GM18511 (cell line): ENCODE measurements around the gene PLEKHO1.
"Not testable (repeated sequence)": the region's sequence is repeated elsewhere in the genome, so short reads cannot be mapped to it uniquely, and the experiment has no call there.

Experiments
- ATAC-seq: cut with Tn5 transposase; IDR thresholded peaks from one replicate; pipeline ENCODE4 v1.9.1; 2021; ENCODE audit warnings: mild to moderate bottlenecking, moderate library complexity; ENCODE audit not compliant: unreplicated experiment

Gene PLEKHO1

DNA sequence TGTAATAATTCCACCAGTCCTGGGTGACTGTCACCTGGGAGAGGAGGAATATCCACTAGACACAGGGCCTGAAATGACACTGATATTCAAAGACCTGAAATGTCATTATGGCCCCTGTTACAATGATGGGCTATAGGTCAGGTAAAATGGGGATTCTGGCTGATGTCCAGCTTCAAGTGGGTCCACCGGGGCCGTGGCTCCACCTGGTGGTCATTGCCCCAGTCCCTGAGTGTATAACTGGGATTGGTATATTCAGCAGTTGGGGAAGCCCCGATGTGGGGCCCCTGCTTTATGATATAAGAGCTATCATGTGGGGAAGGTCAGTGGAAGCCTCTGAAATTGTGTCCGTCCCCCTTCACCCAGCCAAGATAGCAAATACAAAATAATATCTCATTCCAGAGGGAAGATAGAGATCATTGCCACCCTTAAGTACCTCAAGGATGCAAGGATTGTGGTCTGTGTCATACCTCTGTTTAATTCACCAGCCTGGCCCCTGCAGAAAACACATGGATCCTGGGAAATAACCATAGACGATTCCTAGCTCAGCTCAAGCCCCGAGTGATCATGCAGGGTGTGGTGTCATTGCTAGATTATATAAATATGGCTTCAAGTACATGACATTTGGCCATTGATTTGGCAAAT is 19.4 kb downstream of the PLEKHO1 start:
- no peak for ATAC-seq

GRCh38 chr1:150171801-150172200 is 22.1 kb downstream of the PLEKHO1 start:
- no peak for ATAC-seq

GRCh38 chr1:150173141-150173585 is 23.4 kb downstream of the PLEKHO1 start:
- no peak for ATAC-seq

GRCh38 chr1:150176593-150176992 is 26.9 kb downstream of the PLEKHO1 start:
- no peak for ATAC-seq

DNA sequence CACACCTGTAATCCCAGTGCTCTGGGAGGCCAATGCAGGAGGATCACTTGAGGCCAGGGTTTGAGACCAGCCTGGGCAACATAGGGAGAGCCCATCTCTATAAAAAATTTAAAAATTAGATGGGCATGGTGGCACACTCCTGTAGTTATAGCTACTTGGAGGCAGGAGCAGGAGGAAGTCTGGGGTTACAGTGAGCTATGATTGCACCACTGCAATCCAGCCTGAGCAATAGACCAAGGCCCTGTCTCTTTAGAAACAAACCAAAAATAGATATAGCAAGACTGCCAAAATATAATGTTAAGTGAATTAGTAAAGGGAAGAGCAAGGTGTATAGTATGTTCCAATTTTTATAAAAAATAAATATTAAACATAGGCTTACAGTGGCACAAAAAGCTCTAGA is 28.8 kb downstream of the PLEKHO1 start:
- ATAC-seq = no peak

GRCh38 chr1:150179867-150180266 is 30.2 kb downstream of the PLEKHO1 start:
- ATAC-seq = no peak

DNA sequence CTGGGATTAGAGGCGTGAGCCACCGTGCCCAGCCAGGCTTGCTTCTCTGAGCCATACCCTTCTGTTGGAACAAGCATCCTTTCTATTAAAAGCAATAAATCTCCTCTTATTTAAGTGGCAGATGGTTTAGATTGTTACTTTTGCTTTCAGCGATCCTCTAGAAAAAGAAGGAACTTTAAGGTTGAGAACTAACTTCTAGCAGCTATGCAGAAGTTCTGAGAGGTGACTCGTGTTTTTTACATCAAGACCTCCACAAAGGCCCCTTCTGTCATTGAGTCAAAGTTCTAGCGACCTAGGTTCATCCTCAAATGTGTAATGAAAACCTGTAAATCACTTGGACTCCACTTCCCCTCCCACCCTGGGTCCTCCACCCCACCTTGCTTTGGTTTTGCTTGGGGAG is 30.8 kb downstream of the PLEKHO1 start:
- no peak for ATAC-seq

GRCh38 chr1:150182247-150182646 is 32.5 kb downstream of the PLEKHO1 start:
- ATAC-seq = no peak

DNA sequence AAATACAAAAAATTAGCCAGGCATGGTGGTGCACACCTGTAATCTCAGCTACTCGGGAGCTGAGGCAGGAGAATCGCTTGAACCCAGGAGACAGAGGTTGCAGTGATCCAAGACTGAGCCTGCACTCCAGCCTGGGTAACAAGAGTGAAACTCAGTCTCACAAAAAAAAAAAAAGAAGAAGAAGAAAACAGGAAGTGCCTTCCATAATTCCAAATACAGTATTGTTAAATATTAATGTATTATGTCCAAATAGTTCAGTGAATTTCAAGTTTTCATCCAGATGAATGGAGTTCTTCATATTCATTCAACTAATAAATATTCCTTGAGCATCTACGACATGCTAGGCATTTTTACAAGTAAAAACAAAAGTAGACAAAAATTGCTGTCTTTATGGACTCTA is 33.3 kb downstream of the PLEKHO1 start:
- no peak for ATAC-seq

DNA sequence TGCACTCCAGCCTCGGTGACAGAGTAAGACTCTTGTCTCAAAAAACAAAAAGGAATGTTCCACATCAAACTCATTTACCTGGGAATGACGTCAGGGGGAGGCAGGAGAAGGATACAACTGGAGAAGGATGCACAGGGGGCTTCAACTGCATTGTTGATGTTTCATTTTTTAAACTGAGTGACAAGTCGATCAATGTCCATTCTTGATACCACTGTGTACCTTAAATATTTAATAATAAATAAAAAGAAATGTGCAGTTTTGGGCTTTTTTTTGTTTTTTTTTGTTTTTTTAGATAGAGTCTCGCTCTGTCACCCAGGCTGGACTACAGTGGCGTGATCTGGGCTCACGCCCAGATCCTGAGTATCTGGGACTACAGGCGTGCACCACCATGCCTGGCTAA is 35.8 kb downstream of the PLEKHO1 start:
- no peak for ATAC-seq

- ATAC-seq = not testable (repeated sequence)
Measured at GRCh38 chr1:150186438-150186788, 36.7 kb downstream of the PLEKHO1 start.

DNA sequence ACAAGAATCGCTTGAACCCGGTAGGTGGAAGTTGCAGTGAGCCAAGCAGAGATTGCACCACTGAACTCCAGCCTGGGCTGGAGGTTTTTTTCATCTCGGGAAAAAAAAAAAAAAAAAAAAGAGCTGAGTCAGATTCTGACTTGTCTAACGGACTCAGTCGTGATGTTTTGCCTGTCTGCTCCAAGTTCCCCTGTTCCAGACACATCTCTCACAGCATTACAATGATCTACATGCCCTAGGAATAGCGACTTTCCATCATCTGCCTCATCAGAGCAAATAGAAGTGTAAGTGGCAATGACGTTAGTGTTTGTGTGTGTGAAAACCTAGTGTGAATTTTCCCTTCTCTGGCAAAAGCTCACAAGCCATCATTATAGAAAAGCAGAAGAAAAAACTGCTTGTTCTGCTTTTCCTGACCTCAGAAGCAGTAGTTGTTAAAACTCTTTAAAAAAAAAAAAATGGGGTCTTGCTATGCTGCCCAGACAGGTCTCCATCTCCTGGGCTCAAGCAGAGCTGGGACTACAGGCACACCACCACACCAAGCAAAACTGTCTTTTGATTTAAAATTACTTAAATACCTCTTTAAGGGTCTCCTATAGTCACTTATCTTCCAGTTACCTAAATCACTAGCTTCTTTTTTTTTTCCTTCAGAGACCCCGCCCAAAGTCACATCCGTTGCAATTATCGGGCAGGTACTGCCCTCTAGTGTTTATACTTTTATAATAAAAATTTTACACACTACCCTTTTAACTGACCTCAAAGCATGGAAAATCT is 37.3 kb downstream of the PLEKHO1 start:
- ATAC-seq = no peak

GRCh38 chr1:150187560-150187931 is 37.8 kb downstream of the PLEKHO1 start:
- no peak for ATAC-seq

- ATAC-seq = no peak
Measured at GRCh38 chr1:150192012-150192411, 42.3 kb downstream of the PLEKHO1 start.

DNA sequence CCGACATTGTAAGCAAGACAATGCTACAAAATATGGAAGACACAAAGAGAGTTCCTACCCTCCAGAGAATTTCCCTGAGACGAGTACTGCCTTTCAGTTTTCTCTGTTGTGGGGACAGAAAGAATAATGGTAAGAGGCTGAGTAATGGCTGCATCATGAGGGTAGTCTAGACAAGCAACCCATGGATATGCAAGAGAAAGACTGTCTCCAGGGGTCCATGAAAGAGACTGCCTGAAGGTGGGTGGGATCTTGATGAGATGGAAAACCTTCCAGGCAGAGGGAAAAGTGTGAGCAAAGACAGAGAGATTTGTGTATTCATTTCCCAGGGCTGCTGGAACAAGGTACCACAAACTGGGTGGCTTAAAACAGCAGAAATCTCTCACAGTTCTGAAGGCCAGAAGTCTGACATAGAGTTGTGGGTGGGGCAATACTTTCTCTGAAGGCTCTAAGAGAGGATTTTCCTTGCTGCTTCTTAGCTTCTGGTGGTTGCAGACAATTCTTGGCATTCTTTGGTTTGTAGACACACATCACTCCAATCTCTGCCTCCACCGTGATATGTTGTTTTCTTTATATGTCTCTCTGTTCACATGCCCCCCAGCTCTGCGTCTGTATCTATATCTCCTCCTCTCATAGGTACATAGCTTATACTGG is 44.8 kb downstream of the PLEKHO1 start:
- no peak for ATAC-seq

DNA sequence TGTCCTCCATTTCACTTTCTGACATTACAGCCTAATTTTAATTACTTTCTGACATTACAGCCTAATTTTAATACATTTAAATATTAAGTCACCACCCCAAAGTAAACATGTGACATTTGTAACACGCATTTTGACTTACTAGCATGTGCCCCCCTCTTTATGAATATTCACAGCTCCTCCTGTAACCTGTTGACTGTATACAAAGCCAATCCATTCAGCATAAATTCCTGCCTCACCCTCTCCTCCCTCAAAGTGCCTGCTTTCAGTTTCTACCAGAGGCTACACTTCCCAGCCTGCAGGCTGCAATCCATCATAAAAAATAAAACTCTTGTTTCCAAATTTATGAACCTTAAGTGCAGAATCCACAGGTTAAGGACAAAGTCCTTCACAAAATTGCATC is 46.7 kb downstream of the PLEKHO1 start:
- no peak for ATAC-seq

DNA sequence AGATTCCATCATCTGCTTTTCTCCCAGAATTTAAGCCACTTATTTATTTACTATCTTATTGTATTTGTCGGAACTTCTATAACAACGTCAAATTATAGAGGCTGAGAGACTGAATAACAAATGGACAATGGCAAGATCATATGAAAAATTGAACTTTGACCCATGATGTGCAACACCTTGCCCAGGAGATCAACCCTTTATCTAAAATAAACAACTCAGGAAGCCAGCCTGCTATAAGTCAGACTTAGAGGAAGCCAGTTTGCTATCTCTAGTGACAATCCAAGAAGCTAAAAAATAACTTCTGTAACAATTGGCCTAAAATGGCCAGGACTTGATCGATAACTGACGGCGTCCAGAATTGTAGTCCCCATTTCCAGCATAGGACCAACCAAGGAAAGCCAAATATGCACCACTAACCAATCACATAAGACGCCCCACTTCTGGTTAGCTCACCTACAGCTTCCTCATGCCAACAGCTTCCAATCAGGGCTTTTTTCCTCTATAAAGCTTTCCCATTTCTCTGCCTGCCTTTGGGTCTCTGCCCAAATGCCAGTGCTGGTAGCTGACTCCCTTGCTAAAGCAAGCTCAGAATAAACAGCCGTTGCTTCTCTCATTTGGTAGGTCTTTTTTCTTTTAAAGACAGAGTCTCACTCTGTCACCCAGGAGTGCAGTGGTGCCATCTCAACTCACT is 57.7 kb downstream of the PLEKHO1 start:
- no peak for ATAC-seq

GRCh38 chr1:150208460-150208859 is 58.7 kb downstream of the PLEKHO1 start:
- not testable (repeated sequence) for ATAC-seq
